GM18519 (cell line): ENCODE results near the gene ZNF534.
"Not testable (repeated sequence)": the region's sequence is repeated elsewhere in the genome, so short reads cannot be mapped to it uniquely, and the experiment has no call there.

Source experiments
- ATAC-seq: cut with Tn5 transposase; IDR thresholded peaks from one replicate; pipeline ENCODE4 v1.9.1; 2021; ENCODE audit warnings: mild to moderate bottlenecking, moderate library complexity; ENCODE audit not compliant: unreplicated experiment, low FRiP score

Gene ZNF534

GRCh38 chr19:52494518-52494917 lies 65.6 kb downstream of the ZNF534 start:
- no peak for ATAC-seq

- ATAC-seq: no peak
These were observed 69.6 kb downstream of the ZNF534 start for GRCh38 chr19:52498571-52498970.

- not testable (repeated sequence) for ATAC-seq
These were observed 71.5 kb downstream of the ZNF534 start for GRCh38 chr19:52500474-52500873.

GRCh38 chr19:52500991-52501390 lies 72.0 kb downstream of the ZNF534 start:
- ATAC-seq: not testable (repeated sequence)
